Measurements from ENCODE around the gene RAC3. TPM values are rescaled to one million over a fixed set of nuclear protein-coding genes. Genes with fewer than 3 reads are reported as not detected.
A peak's percentile ranks its signal among the peaks of the same experiment; 100 is the strongest.

The RAC3 gene
- total RNA-seq, 1 experiment from 2014 or later, result 9.3 TPM

DNA sequence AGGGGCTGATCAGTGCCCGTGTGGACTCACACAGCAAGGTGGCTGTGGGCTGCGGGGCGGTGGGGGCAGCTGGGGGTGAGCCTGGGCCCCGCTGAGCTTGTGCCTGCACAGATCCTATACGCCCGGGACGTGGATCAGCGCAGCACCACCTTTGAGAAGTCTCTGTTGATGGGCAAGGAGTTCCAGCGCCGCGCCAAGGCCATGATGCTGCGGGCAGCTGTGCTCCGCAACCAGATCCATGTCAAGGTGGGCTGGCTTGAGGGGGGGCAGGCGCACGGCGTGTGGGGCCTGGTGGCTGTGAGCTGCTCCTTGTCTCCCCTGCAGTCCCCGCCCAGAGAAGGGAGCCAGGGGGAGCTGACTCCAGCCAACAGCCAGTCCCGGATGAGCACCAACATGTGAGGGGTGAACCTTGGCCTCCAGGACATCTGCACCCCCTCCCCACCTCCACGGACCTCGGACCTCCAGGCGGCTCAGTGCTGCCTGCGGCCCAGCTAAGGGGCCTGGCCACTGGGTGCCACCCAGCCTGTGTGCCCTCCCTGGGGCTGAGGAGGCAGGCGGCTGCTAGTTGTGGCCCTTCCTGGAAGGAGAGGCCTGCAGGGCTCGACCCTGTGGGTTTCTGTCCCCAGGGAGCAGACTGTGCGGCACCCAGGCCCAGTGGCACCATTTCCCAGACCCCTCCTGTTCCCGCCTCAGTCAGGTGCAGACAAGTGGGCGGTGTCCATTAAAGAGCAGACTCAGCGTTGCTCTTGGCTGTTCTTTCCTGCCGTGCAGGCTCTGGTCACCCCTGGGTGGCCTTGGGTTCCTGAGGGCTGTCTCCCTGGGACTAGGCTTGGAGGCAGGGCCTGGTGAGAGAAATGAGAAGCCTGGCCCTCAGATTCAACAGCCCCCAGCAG lies 25.5 kb downstream of the RAC3 start:
- CTCF ChIA-PET, result interaction anchor here (0.6 kb wide), 1 partner anchor 77 kb away, joined by 7 read pairs; no protein-coding TSS in a partner anchor
- H3K4me3 Mint-ChIP-seq (ENCODE audit: low read depth, unreplicated experiment), result no peak overlapping the region
- no peaks in the 10 kb centered on the region for H3K4me1 Mint-ChIP-seq (ENCODE audit: low read depth, unreplicated experiment)
- H3K27me3 Mint-ChIP-seq (ENCODE audit: unreplicated experiment), result no peaks in the 10 kb centered on the region
- intact Hi-C loops (cut with micrococcal nuclease; ENCODE audit: unreplicated experiment), result no loop called here
- BruUV-seq (replicated peaks), result TSS peak; percentile 49
- no peak overlapping the region for H3K27ac Mint-ChIP-seq (ENCODE audit: unreplicated experiment)
- no peak for DNase-seq
- TF ChIP-seq, protein P1, sequence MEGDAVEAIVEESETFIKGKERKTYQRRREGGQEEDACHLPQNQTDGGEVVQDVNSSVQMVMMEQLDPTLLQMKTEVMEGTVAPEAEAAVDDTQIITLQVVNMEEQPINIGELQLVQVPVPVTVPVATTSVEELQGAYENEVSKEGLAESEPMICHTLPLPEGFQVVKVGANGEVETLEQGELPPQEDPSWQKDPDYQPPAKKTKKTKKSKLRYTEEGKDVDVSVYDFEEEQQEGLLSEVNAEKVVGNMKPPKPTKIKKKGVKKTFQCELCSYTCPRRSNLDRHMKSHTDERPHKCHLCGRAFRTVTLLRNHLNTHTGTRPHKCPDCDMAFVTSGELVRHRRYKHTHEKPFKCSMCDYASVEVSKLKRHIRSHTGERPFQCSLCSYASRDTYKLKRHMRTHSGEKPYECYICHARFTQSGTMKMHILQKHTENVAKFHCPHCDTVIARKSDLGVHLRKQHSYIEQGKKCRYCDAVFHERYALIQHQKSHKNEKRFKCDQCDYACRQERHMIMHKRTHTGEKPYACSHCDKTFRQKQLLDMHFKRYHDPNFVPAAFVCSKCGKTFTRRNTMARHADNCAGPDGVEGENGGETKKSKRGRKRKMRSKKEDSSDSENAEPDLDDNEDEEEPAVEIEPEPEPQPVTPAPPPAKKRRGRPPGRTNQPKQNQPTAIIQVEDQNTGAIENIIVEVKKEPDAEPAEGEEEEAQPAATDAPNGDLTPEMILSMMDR (IDR thresholded peaks at IDR 0.05; ENCODE audit: unreplicated experiment), result no peak
- peaks cover 84% of the 10 kb centered on the region for H3K36me3 Mint-ChIP-seq (ENCODE audit: insufficient read depth, unreplicated experiment)
- no peaks in the 10 kb centered on the region for H3K9me3 Mint-ChIP-seq (ENCODE audit: low read depth, unreplicated experiment)

DNA sequence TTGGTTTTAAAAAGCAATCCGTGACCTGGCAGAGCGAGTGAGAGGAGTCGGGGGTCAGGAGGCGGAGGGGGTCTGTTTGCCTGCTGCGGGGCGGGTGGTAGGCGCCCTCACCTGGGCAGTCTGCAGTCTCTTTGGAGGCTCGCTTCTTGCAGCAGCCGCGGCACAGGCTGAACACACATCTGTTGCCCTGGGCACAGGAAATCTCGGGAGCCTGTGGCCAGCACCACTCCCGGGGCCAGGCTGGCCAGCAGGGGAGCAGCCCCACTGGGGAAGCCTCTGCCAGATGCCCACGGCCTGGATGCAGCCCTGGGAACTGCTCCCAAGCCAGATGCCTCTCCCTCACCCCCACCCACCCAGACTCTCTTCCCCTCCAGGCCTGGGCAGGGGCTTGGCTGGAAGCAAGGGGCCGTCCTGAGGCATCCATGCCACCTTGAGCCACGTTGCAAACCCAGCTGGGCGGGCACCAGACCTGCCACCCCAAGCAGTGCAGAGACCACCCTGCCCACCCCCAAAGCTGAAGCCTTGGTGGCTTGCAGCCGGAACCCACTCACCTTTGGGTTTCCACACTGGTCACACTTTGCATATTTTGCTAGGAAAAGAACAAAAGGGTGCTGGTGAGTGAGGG lies 26.9 kb downstream of the RAC3 start:
- H3K36me3 Mint-ChIP-seq (ENCODE audit: insufficient read depth, unreplicated experiment), result peaks cover 72% of the 10 kb centered on the region
- no peak overlapping the region for H3K4me3 Mint-ChIP-seq (ENCODE audit: low read depth, unreplicated experiment)
- no TSS peak for BruUV-seq (replicated peaks)
- H3K27me3 Mint-ChIP-seq (ENCODE audit: unreplicated experiment), result no peaks in the 10 kb centered on the region
- TF ChIP-seq, protein P1 (IDR thresholded peaks at IDR 0.05; ENCODE audit: unreplicated experiment), result no peak
- H3K4me1 Mint-ChIP-seq (ENCODE audit: low read depth, unreplicated experiment), result no peaks in the 10 kb centered on the region
- no peak overlapping the region for H3K27ac Mint-ChIP-seq (ENCODE audit: unreplicated experiment)
- CTCF ChIA-PET, result no interaction called here
- intact Hi-C loops (cut with micrococcal nuclease; ENCODE audit: unreplicated experiment), result no loop called here
- no peak for DNase-seq
- H3K9me3 Mint-ChIP-seq (ENCODE audit: low read depth, unreplicated experiment), result no peaks in the 10 kb centered on the region

DNA sequence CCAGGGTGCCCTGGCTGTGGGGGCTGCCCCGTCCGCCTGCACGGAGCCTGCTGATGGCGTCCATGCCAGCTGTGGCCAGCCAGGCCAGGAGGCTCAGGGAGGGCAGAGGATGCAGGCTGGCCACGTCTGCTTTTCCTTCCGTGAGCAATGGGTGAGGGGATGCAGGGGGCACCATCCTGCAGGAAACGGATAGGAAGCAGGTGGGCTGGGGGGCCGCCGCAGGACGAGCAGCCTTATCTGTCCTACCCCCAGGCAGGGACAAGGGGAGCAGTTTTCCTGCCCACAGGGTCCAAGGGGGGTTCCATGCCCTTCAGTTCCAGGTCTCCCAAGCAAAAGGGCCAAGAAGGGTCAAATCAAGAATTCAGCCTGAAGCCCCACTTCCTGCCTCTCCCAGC lies 27.4 kb downstream of the RAC3 start:
- H3K9me3 Mint-ChIP-seq (ENCODE audit: low read depth, unreplicated experiment), result no peaks in the 10 kb centered on the region
- TF ChIP-seq, protein P1 (IDR thresholded peaks at IDR 0.05; ENCODE audit: unreplicated experiment), result no peak
- CTCF ChIA-PET, result interaction anchor here (0.6 kb wide), 1 partner anchor 16 kb away, joined by 3 read pairs; no protein-coding TSS in a partner anchor
- H3K27me3 Mint-ChIP-seq (ENCODE audit: unreplicated experiment), result no peaks in the 10 kb centered on the region
- H3K4me1 Mint-ChIP-seq (ENCODE audit: low read depth, unreplicated experiment), result no peaks in the 10 kb centered on the region
- no peak overlapping the region for H3K4me3 Mint-ChIP-seq (ENCODE audit: low read depth, unreplicated experiment)
- no TSS peak for BruUV-seq (replicated peaks)
- H3K27ac Mint-ChIP-seq (ENCODE audit: unreplicated experiment), result no peak overlapping the region
- intact Hi-C loops (cut with micrococcal nuclease; ENCODE audit: unreplicated experiment), result no loop called here
- DNase-seq, result no peak
- peaks cover 68% of the 10 kb centered on the region for H3K36me3 Mint-ChIP-seq (ENCODE audit: insufficient read depth, unreplicated experiment)

DNA sequence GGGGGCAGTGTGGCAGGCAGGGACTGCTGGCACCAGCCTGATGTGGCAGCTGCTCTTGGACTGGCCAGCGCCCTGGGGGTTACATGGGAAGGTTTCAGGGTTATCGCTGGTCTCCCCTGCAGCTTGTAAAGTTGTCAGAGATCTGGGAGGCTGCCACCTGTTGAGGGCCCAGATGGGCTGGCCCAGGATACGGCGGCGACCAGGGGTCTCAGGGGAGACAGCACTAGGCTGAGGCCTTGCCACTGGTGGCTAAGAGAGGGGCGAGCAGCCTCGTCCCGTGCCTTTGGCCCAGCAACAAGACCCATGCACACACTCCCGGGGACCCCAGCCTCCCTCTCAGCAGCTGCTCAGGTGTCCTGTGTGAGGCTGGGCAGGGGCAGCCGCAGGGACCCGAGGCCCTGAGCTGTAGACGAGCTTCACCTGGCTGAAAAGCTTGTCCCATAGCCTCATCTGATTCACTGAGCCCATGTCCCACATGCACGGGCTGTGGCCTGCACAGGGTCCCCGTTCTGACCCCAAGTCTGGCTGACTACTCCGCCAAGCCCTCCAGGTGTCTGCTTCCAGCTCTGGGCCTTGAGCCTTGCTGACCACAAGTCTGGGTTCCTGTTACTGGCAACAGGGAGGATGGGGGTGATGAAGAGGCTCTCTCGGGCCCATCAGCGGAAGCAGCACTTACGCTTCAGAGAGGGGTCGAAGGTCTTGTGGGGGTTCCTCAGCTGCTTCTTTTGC lies 28.0 kb downstream of the RAC3 start:
- TF ChIP-seq, protein P1 (IDR thresholded peaks at IDR 0.05; ENCODE audit: unreplicated experiment), result no peak
- no TSS peak for BruUV-seq (replicated peaks)
- H3K4me3 Mint-ChIP-seq (ENCODE audit: low read depth, unreplicated experiment), result no peak overlapping the region
- intact Hi-C loops (cut with micrococcal nuclease; ENCODE audit: unreplicated experiment), result no loop called here
- no peaks in the 10 kb centered on the region for H3K27me3 Mint-ChIP-seq (ENCODE audit: unreplicated experiment)
- H3K9me3 Mint-ChIP-seq (ENCODE audit: low read depth, unreplicated experiment), result no peaks in the 10 kb centered on the region
- peaks cover 68% of the 10 kb centered on the region for H3K36me3 Mint-ChIP-seq (ENCODE audit: insufficient read depth, unreplicated experiment)
- no peaks in the 10 kb centered on the region for H3K4me1 Mint-ChIP-seq (ENCODE audit: low read depth, unreplicated experiment)
- no peak for DNase-seq
- CTCF ChIA-PET, result interaction anchor here (0.6 kb wide), 1 partner anchor 15 kb away, joined by 3 read pairs; no protein-coding TSS in a partner anchor
- H3K27ac Mint-ChIP-seq (ENCODE audit: unreplicated experiment), result no peak overlapping the region

Data from Calu3 (cell line).